ENCODE data around the gene DMD.

The DMD gene

GRCh38 chrX:31807165-31807564 is 1404.2 kb downstream of the DMD start:
- in situ Hi-C loops (cut with MboI; ENCODE audit: low sequenced_read_pairs) = no loop called here

- in situ Hi-C loops (cut with MboI; ENCODE audit: low sequenced_read_pairs) = no loop called here
Observed at GRCh38 chrX:31805781-31806180, 1405.6 kb downstream of the DMD start.

- in situ Hi-C loops (cut with MboI; ENCODE audit: low sequenced_read_pairs) = no loop called here
Observed at GRCh38 chrX:31800219-31800618, 1411.1 kb downstream of the DMD start.

- in situ Hi-C loops (cut with MboI; ENCODE audit: low sequenced_read_pairs) = no loop called here
Observed at GRCh38 chrX:31796624-31797023, 1414.7 kb downstream of the DMD start.

GRCh38 chrX:31747411-31747810 is 1463.9 kb downstream of the DMD start:
- in situ Hi-C loops (cut with MboI; ENCODE audit: low sequenced_read_pairs) = no loop called here

GRCh38 chrX:31743004-31743403 is 1468.3 kb downstream of the DMD start:
- in situ Hi-C loops (cut with MboI; ENCODE audit: low sequenced_read_pairs) = no loop called here

- in situ Hi-C loops (cut with MboI; ENCODE audit: low sequenced_read_pairs) = no loop called here
Observed at GRCh38 chrX:31717474-31717873, 1493.9 kb downstream of the DMD start.

GRCh38 chrX:31715675-31716074 is 1495.7 kb downstream of the DMD start:
- in situ Hi-C loops (cut with MboI; ENCODE audit: low sequenced_read_pairs) = no loop called here

GRCh38 chrX:31714797-31715196 is 1496.6 kb downstream of the DMD start:
- in situ Hi-C loops (cut with MboI; ENCODE audit: low sequenced_read_pairs) = no loop called here

GRCh38 chrX:31713120-31713519 is 1498.2 kb downstream of the DMD start:
- in situ Hi-C loops (cut with MboI; ENCODE audit: low sequenced_read_pairs) = no loop called here

GRCh38 chrX:31711166-31711565 is 1500.2 kb downstream of the DMD start:
- in situ Hi-C loops (cut with MboI; ENCODE audit: low sequenced_read_pairs) = no loop called here

- in situ Hi-C loops (cut with MboI; ENCODE audit: low sequenced_read_pairs) = no loop called here
Observed at GRCh38 chrX:31708116-31708515, 1503.2 kb downstream of the DMD start.

- in situ Hi-C loops (cut with MboI; ENCODE audit: low sequenced_read_pairs) = no loop called here
Observed at GRCh38 chrX:31706466-31706865, 1504.9 kb downstream of the DMD start.

- in situ Hi-C loops (cut with MboI; ENCODE audit: low sequenced_read_pairs) = no loop called here
Observed at GRCh38 chrX:31705816-31706215, 1505.5 kb downstream of the DMD start.

- in situ Hi-C loops (cut with MboI; ENCODE audit: low sequenced_read_pairs) = no loop called here
Observed at GRCh38 chrX:31704938-31705337, 1506.4 kb downstream of the DMD start.

- in situ Hi-C loops (cut with MboI; ENCODE audit: low sequenced_read_pairs) = no loop called here
Observed at GRCh38 chrX:31702222-31702621, 1509.1 kb downstream of the DMD start.

GRCh38 chrX:31697294-31697916 is 1513.9 kb downstream of the DMD start:
- in situ Hi-C loops (cut with MboI; ENCODE audit: low sequenced_read_pairs) = no loop called here

- in situ Hi-C loops (cut with MboI; ENCODE audit: low sequenced_read_pairs) = no loop called here
Observed at GRCh38 chrX:31679861-31680260, 1531.5 kb downstream of the DMD start.

GRCh38 chrX:31670245-31670644 is 1541.1 kb downstream of the DMD start:
- in situ Hi-C loops (cut with MboI; ENCODE audit: low sequenced_read_pairs) = no loop called here

- in situ Hi-C loops (cut with MboI; ENCODE audit: low sequenced_read_pairs) = no loop called here
Observed at GRCh38 chrX:31665454-31665853, 1545.9 kb downstream of the DMD start.

GRCh38 chrX:31663172-31663571 is 1548.2 kb downstream of the DMD start:
- in situ Hi-C loops (cut with MboI; ENCODE audit: low sequenced_read_pairs) = no loop called here

- in situ Hi-C loops (cut with MboI; ENCODE audit: low sequenced_read_pairs) = no loop called here
Observed at GRCh38 chrX:31661280-31661810, 1550.0 kb downstream of the DMD start.

GRCh38 chrX:31658360-31658759 is 1553.0 kb downstream of the DMD start:
- in situ Hi-C loops (cut with MboI; ENCODE audit: low sequenced_read_pairs) = no loop called here
